GM12878 (cell line): ENCODE measurements around the gene RTEL1. TPM values are rescaled to one million over a fixed set of nuclear protein-coding genes. Genes with fewer than 3 reads are reported as not detected.

Experiments used
- ATAC-seq: fragments of 200-7000 bp; cut with Tn5 transposase; 3 replicates; pipeline ENCODE4 v1.9.1; 2020; ENCODE audit warnings: mild to moderate bottlenecking, moderate library complexity
- BruUV-seq: library from RNA; stranded (reverse); fragments of 400-500 nt; replicated peaks from 2 replicates; lab custom pipeline; 2021; lab: Mats Ljungman, UMichigan
- CTCF ChIA-PET: fragments of 300-600 bp; sonication (Branson Sonifier 250); formaldehyde crosslinking; extraction: SDS; loops from one replicate; lab custom pipeline; 2021; ENCODE audit warnings: inconsistent platforms; lab: Yijun Ruan, JAX
- POLR2A ChIA-PET: fragments of 350-600 bp; formaldehyde crosslinking; extraction: SDS; loops from one replicate; lab custom pipeline; 2021; ENCODE audit warnings: inconsistent platforms; lab: Charles Lee
- RAD21 ChIA-PET: fragments of 300-600 bp; sonication (Branson Sonifier 250); formaldehyde crosslinking; loops from one replicate; lab custom pipeline; 2023; ENCODE audit warnings: antibody characterized with exemption; ENCODE audit not compliant: unreplicated experiment; lab: Charles Lee
- SMC1A ChIA-PET: fragments of 300-600 bp; sonication (Branson Sonifier 250); formaldehyde crosslinking; loops from one replicate; lab custom pipeline; 2023; ENCODE audit not compliant: unreplicated experiment, uncharacterized antibody; lab: Charles Lee
- DNase-seq: peaks from one replicate; pipeline ENCODE4 v3.0.0-alpha.2; 2011; ENCODE audit warnings: low read depth, low spot score
- FAIRE-seq: peaks from 3 replicates; lab custom pipeline; 2011; peaks lifted over from hg19 to GRCh38; lab: Jason Lieb, UNC
- H2AFZ ChIP-seq: 2 replicates; pipeline ENCODE4 v1.6.0; 2011; ENCODE audit warnings: low read depth, low read length, control low read depth; ENCODE audit not compliant: control insufficient read depth
- H3K27ac ChIP-seq: 2 replicates; pipeline ENCODE4 v1.5.1; 2011; ENCODE audit warnings: control low read depth; ENCODE audit not compliant: control insufficient read depth, insufficient read depth
- H3K27me3 ChIP-seq, 2 experiments: replicated peaks in 1 of 2; 2 replicates each; pipeline versions ENCODE4 v1.6.0 to v1.6.1; 2011; ENCODE audit warnings: low read length in 1 of 2; ENCODE audit not compliant: control insufficient read depth in 2 of 2, insufficient read depth in 2 of 2
- H3K36me3 ChIP-seq, 2 experiments: 2 replicates each; pipeline ENCODE4 v1.5.1; 2011; ENCODE audit warnings: low read length in 1 of 2; ENCODE audit not compliant: control insufficient read depth in 2 of 2, insufficient read depth in 2 of 2
- H3K4me1 ChIP-seq: 2 replicates; pipeline ENCODE4 v1.6.1; 2011; ENCODE audit warnings: mild to moderate bottlenecking, low read length, moderate library complexity, mixed read lengths; ENCODE audit not compliant: control insufficient read depth, insufficient read depth
- H3K4me2 ChIP-seq: 2 replicates; pipeline ENCODE4 v1.6.0; 2011; ENCODE audit warnings: control low read depth; ENCODE audit not compliant: control insufficient read depth, insufficient read depth
- H3K4me3 ChIP-seq: fragments of 200-600 bp; sonication (generic); 2 replicates; pipeline ENCODE4 v1.5.1; 2016
- H3K79me2 ChIP-seq: 2 replicates; pipeline ENCODE4 v1.6.0; 2011; ENCODE audit warnings: low read length; ENCODE audit not compliant: control insufficient read depth, insufficient read depth
- H3K9ac ChIP-seq: 2 replicates; pipeline ENCODE4 v1.8.0; 2011; ENCODE audit warnings: low read length, control low read depth, mixed read lengths; ENCODE audit not compliant: control insufficient read depth, insufficient read depth
- H3K9me3 ChIP-seq: replicated peaks from 3 replicates; pipeline ENCODE4 v1.5.1; 2011; ENCODE audit warnings: mild to moderate bottlenecking, low read length; ENCODE audit not compliant: control insufficient read depth, insufficient read depth
- H4K20me1 ChIP-seq: 2 replicates; pipeline ENCODE4 v1.6.0; 2011; ENCODE audit not compliant: control insufficient read depth, insufficient read depth
- EED ChIP-seq: sonication (generic); IDR thresholded peaks from 2 replicates; pipeline ENCODE4 v1.6.1; 2016; ENCODE audit warnings: antibody characterized with exemption, low read depth
- ESRRA ChIP-seq: IDR thresholded peaks from 2 replicates; pipeline ENCODE4 v1.6.1; 2012; ENCODE audit warnings: mild to moderate bottlenecking, low read length, improper control_type of control experiment
- WGBS: methylation state at CpG from one replicate; pipeline ENCODE4 v1.1.6; 2016; ENCODE audit warnings: low lambda C conversion rate; ENCODE audit not compliant: insufficient replicate concordance, insufficient coverage; ENCODE audit errors: missing lambda C conversion rate; 5-methylcytosine and 5-hydroxymethylcytosine counted together
- in situ Hi-C: fragments of 300-500 bp; cut with MboI; formaldehyde crosslinking; loops from 9 replicates; pipeline ENCODE4 v1.14.3; 2018; ENCODE audit warnings: mixed read lengths
- intact Hi-C: fragments of 100-400 bp; cut with micrococcal nuclease; formaldehyde crosslinking; loops from one replicate; pipeline ENCODE4 v1.14.2; 2022; ENCODE audit not compliant: unreplicated experiment
- polyA plus RNA-seq, 11 experiments: library from polyadenylated mRNA; depleted of rRNA in 4 of 11; unstranded in 6 of 11; stranded (reverse) in 5 of 11; fragments of >200 nt; fragmentation: Nextera tagmentation in 4 of 11; fragmentation: Illumina TruSeq in 1 of 11; extraction: Ambion mirVana in 4 of 11; extraction: Trizol in 1 of 11; gene quantifications; 1 replicate in 1 of 11; 2 replicates in 10 of 11; pipeline versions ENCODE4 v1.2.1 to v1.2.3, GENCODE V29; 2011 to 2016; ENCODE audit warnings: inconsistent platforms in 2 of 11, missing spikeins in 2 of 11, low read depth in 1 of 11
- total RNA-seq, 4 experiments: library from RNA; depleted of rRNA in 3 of 4; stranded (reverse); fragments of >200 nt in 3 of 4; fragmentation: Illumina TruSeq in 1 of 4; extraction: Trizol in 1 of 4; gene quantifications; 2 replicates each; pipeline versions ENCODE4 v1.2.1 to v1.2.3, GENCODE V29; 2013 to 2021

The RTEL1 gene
- total and polyA plus RNA-seq, 10 of the 15 experiments (the other 5 are each of a cell fraction or from before 2014, with no cell fraction given) = 0.40 to 37.2 (median 15.6) TPM; not detected in 1

DNA sequence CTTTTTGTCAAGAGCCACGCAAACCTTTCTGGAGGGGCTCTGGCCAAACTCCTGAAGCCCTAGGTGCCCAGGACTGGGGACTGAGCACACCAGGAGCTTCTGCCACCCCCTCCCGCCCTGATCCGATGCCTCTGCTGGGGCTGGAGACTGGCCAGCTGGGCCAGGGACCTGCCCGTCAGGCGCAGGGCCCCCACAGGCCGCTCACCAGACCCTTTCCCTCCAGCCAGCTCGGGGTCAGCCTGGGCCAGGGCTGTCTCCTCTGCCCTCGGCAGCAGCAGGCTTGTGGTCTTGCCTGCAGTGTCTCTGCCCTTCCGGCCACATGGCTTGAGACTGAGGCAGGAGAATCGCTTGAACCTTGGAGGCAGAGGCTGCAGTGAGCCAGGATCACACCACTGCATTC, 14.6 kb downstream of the RTEL1 start:
- ATAC-seq = no peak
- CTCF ChIA-PET = no interaction called here
- Histone ChIP-seq H3K79me2 (no peaks in the 10 kb centered on the region), H3K9ac (no peak overlapping the region), H3K36me3 (peaks cover 4 to 12% of the 10 kb centered on the region in 2 experiments; a peak in 3 of 4 replicates), H3K4me1 (no peaks in the 10 kb centered on the region), H3K4me2 (no peak overlapping the region), H4K20me1 (no peaks in the 10 kb centered on the region), H3K27me3 (no peaks in the 10 kb centered on the region), H3K4me3 (no peak overlapping the region), H2AFZ (no peak overlapping the region), H3K9me3 (no peaks in the 10 kb centered on the region), H3K27ac (no peak overlapping the region)
- no peak for FAIRE-seq
- no peak for TF ChIP-seq EED
- SMC1A ChIA-PET = no interaction called here
- no peak for DNase-seq
- RAD21 ChIA-PET = no interaction called here
- in situ Hi-C loops = no loop called here
- intact Hi-C loops = no loop called here
- BruUV-seq = no TSS peak
- WGBS = 87% methylated on average over 10 of the region's 10 CpGs
- POLR2A ChIA-PET = no interaction called here

DNA sequence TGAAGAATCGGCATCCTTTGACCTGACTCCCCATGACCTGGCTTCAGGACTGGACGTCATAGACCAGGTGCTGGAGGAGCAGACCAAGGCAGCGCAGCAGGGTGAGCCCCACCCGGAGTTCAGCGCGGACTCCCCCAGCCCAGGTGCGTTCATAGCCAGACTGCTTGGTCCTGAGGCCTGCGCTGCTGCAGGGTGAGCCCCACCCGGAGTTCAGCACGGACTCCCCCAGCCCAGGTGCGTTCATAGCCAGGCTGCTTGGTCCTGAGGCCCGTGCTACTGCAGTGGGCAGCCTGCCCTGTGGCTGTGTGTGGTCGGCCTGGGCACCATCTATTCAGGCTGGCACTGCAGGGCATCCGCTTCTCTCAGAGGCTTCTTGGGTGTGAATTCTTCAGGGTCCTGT, 15.8 kb downstream of the RTEL1 start:
- FAIRE-seq = no peak
- Histone ChIP-seq H2AFZ (no peak overlapping the region), H3K36me3 (peaks cover 1 to 4% of the 10 kb centered on the region in 2 experiments; a peak in 2 of 4 replicates), H3K4me3 (no peak overlapping the region), H3K9me3 (no peaks in the 10 kb centered on the region), H3K27me3 (no peaks in the 10 kb centered on the region), H3K4me1 (no peaks in the 10 kb centered on the region), H3K79me2 (no peaks in the 10 kb centered on the region)
- 89% methylated on average over 14 of the region's 14 CpGs for WGBS
- SMC1A ChIA-PET = no interaction called here
- ATAC-seq = no peak
- CTCF ChIA-PET = interaction anchor here (0.7 kb wide), 1 partner anchor 83 kb away, joined by 3 read pairs; no protein-coding TSS in a partner anchor
- POLR2A ChIA-PET = no interaction called here
- BruUV-seq = no TSS peak
- TF ChIP-seq ESRRA = no peak
- TF ChIP-seq, all 136 proteins: peak for 0
- in situ Hi-C loops (no loop called here), intact Hi-C loops (no loop called here)
- Histone ChIP-seq H4K20me1 (no peaks in the 10 kb centered on the region), H3K9ac (no peak overlapping the region), H3K4me2 (no peak overlapping the region), H3K27ac (no peak overlapping the region)
- no peak for DNase-seq
- RAD21 ChIA-PET = no interaction called here
